VCaP (cell line): ENCODE measurements around the gene DKK3.

Experiments used
- H3K27ac ChIP-seq: fragments of 450-650 bp; 2 replicates; pipeline ENCODE4 v1.5.1; 2017
- TF ChIP-seq, protein P1 (sequence below): fragments of 450-650 bp; conservative IDR thresholded peaks from 2 replicates; pipeline ENCODE4 v1.5.1; 2017; ENCODE audit warnings: mild to moderate bottlenecking, moderate library complexity

The DKK3 gene

DNA sequence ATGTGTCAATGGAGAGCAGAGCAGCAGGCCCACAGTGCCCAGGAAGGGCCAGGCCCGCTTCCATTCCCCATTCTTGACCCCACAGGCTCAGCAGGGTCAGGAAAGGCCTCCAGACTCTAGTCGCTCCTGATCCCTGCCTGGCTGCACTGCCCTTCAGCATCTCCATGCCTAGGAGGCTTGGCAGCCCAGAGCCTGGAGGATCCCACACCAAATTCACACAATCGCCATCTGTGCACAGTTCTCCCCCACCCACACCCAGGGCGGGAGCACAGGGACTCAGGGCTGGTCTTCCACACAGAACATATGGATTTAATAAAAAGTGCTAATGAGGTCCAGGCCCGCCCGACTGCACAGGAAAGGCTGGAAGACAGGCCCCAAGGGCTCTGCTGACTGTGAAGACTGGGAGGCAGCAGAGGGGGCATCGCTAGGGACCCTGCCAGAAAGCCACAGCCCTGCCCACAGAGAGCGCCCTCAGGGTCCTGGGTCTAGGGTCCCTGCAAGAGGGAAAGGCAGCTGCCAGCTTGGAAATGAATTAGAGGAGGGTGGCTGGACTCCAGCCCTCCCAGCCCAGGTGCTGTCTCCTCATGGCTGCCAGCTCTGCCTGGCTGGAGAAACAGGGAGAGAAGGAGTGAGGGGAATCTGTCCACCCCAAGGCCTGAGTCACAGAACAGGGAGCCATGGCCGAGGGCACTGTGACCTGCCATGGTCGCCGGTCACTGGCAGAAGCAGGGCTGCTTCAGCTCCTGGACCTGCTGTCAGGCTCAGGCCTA lies 39.7 kb downstream of the DKK3 start:
- TF ChIP-seq, protein P1, sequence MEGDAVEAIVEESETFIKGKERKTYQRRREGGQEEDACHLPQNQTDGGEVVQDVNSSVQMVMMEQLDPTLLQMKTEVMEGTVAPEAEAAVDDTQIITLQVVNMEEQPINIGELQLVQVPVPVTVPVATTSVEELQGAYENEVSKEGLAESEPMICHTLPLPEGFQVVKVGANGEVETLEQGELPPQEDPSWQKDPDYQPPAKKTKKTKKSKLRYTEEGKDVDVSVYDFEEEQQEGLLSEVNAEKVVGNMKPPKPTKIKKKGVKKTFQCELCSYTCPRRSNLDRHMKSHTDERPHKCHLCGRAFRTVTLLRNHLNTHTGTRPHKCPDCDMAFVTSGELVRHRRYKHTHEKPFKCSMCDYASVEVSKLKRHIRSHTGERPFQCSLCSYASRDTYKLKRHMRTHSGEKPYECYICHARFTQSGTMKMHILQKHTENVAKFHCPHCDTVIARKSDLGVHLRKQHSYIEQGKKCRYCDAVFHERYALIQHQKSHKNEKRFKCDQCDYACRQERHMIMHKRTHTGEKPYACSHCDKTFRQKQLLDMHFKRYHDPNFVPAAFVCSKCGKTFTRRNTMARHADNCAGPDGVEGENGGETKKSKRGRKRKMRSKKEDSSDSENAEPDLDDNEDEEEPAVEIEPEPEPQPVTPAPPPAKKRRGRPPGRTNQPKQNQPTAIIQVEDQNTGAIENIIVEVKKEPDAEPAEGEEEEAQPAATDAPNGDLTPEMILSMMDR = no peak
- no peak overlapping the region for H3K27ac ChIP-seq

DNA sequence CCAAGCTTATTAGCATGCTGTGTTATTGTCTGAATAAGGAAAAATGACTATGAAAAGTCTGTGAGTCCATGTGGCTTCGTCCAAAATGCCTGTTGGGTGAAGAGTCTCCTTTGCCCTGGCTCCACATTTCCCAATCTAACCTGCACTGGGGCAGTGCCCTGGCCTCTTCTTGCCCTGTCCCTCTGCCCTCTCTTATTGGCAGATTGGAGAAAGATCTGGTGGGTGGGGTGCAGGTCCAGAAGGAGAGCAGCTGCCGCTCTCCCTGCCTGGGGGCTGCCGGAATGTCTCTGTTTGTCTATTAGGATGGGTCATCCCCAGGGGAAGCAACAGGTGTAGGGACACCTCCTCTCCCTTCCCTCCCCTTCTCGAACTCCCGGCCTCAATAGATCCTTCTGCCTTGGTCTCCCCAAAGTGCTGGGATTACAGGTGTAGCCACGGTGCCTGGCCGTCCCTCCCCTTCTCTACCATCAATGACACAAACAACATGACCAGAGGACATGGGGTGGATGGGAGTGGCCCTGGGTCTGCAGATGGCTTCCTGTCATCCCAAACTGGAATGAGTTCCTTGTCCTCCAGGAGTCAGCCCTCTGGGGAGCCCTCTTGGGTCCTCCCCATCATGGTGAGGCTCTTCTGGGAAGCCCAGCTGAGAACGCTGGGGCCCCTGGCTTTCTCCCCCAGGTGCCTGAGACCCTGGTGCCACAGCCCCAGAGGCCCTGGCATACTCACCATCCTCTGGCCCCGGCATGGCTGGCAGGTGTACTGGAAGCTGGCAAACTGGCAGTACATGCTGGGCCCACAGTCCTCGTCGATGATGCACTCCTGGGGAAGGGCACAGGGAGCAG lies 40.5 kb downstream of the DKK3 start:
- no peak overlapping the region for H3K27ac ChIP-seq
- TF ChIP-seq, protein P1 = no peak

DNA sequence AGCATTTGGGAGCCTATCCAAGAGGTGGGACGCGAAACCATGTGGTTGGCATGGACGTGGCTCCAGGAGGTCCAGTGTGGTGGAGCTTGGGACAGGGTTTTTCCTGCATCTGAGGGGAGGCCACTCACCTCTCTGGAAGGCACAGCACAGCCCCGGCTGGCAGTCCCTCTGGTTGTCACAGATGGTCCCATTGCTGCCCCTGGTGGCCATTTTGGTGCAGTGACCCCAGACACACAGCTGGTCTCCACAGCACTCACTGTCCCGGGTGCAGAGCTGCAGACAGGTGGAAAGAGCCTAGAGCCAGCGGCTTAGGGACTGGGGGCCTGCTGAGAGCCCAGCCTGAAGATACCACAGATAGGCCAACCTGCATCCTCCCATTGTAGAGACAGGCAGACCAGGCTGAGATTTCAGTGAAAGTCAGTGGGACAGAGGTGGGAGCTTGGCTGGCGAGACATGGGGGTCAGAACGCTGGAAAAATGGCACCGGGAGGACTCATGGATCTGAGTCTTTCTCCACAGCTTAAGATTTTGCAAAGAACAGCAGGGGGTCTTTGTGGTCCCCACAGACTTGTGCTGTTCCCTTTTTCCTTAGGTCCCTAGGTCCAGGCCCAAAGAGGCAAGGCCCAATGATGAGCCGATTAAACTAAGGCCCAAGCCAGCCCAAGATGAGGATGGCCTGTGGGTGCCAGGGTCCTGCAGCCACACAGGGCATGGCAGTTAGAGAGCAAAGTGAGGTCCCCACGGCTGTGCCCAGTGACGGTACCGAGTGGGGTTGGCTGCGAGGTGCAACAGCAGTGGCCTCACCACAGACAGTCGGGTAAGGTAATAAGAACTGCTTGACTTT lies 41.4 kb downstream of the DKK3 start:
- H3K27ac ChIP-seq = no peak overlapping the region
- TF ChIP-seq, protein P1 = peak; percentile 68

DNA sequence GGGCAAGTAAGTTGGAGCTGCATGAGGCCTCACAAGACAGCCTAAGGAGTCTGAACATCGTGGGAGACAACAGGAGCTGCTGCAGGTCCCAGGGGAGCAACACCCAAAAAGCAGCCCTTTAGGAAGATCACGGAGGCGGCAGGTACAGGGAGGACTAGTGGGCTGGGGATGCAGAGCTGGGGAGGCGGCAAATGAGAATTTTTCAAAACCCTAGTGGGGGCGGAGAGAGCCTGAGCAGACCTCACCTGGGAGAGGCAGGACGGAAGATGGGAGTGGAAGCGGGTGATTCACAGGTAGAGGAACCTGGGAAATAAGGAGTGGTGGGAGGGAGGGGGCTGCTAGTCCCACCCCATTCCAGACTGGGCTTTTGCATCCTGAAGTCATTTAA lies 42.1 kb downstream of the DKK3 start:
- H3K27ac ChIP-seq = no peak overlapping the region
- TF ChIP-seq, protein P1 = no peak

DNA sequence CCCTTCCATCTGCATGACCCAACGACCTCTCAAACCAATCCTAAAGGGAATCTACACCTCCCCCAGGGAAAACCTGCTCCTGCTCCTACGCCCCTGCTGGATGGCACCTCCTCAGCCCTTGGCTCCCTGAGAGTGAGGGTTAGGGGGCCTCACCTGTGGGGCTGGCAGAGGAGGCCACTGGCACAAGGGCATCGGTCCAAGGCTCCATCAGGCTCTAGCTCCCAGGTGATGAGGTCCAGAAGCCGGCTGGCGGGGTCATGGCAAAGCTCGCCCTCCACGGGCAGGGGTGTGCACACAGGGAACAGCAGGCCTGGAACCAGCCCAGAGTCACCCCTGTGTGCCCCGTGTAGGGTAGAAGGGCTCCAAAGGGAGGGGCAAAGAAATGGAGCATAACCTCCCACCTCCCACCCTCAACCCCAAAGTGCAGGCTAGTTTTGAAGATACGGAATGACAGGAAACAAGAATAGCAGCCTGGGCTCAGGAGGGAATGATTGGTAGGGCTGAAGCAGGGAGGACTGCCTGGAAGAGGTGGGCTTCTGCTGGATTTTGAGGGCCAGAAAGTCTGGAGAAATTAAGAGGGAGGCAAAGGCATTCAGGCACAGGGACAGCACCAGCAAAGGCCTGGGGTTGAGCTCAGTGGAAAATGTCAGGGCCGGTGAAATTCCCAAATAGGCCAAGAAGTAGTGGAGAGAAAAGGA lies 42.6 kb downstream of the DKK3 start:
- TF ChIP-seq, protein P1 = no peak
- H3K27ac ChIP-seq = no peak overlapping the region

- H3K27ac ChIP-seq = no peak overlapping the region
- TF ChIP-seq, protein P1 = no peak
Measured at GRCh38 chr11:11965192-11965591, 43.2 kb downstream of the DKK3 start.
